Activated T-cell treated with anti-CD3 and anti-CD28 coated beads for 1 hour (primary cell): ENCODE results near the gene ZMYND11.

Experiments used
- DNase-seq: peaks from one replicate; pipeline ENCODE4 v3.0.0-alpha.2; 2020; ENCODE audit warnings: low read depth

The ZMYND11 gene

DNA sequence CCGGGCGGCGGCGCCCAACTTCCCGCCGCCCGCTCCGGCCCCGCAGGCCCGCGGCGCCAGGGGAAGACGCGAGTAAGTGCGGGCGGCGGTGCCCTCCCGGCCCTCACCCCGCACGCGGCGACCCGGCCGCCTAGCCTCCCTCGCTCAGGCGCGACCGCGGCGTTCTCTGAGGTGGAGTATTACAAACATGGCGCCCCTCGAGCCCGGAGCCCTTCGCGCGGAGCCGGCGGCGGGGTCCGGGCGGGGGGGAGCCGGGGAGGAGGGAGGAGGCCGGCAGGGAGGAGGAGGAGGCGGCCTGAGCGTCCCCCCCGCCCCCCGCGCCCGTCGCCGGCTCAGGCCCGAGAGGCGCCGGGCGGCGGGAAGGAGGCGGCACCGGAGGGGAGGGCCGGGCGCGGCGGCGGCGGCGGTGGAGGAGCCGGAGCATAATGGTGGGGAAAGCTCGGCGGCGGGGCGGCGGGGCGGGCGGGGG is at the start of gene ZMYND11:
TSS of gene ZMYND11 (plus strand) at position 324 of the 469 bp plus-strand sequence. CDS start 44,558 bp downstream, outside the sequence.
- peak; percentile 56 for DNase-seq

GRCh38 chr10:86031-86430 is 49.2 kb upstream of the ZMYND11 start:
- no peak for DNase-seq

DNA sequence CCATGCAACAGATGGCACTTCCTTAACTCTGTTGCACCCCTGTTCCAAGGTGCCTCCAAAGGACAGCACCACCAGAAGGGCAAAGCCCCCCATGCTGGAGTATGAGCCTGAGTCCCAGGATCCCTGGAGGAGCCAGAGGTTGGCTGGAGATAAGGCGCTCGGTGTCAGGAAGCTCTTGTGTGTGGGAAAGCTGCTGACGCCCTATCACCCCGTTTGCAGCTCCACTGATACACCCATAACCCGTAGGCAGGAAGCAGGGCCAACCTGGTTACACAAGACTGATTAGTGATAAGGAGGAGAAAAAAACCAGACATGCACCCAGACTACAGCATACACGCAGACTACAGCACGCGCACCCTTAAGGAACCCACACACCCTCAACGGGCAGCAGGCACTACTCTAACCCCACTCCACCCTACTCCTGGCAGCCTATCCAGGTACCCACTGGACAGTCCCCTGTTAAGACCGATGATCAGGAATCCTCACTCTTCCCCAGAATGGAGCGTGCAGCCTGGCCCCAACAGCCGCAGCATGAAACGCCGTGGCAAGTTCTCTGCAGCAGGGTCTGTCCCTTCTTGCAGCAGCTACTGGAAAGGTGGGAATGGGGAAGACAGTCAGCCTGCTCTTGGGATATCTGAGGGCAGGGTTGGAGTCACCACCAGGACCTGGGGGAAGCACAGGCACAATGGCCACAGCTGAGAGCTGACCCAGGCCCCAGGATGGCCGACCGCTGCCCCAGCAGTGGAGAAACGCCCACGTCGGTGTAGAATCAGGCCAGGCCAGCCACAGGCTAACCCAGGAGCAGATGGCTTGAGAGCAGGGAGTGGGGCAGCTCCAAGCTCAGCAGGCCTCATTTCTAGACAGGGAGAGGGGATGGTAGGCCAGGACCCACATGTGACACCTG is 47.8 kb upstream of the ZMYND11 start:
- no peak for DNase-seq

- DNase-seq: no peak
These were observed 47.0 kb upstream of the ZMYND11 start for GRCh38 chr10:88253-88652.

- no peak for DNase-seq
These were observed 46.0 kb upstream of the ZMYND11 start for GRCh38 chr10:89248-89647.

DNA sequence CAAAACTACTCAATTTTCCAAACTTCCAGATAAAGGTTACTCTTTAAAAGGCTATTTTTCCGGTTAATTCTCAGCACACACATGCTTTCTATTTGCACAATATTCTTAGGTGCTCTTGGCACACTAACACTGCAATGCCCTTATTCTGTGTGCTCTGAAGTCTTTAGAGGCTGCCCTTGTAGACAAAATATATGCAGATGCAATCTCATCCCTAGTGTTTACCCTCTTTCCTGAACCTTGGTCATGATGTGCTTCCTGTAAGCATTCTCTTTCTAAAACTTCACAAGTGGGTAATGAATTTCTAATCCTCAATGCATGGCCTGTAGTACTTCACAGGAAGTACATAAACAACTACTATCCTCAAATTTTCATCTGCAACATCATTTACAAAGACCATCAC is 45.1 kb upstream of the ZMYND11 start:
- no peak for DNase-seq

- DNase-seq: no peak
These were observed 43.9 kb upstream of the ZMYND11 start for GRCh38 chr10:91313-91712.

DNA sequence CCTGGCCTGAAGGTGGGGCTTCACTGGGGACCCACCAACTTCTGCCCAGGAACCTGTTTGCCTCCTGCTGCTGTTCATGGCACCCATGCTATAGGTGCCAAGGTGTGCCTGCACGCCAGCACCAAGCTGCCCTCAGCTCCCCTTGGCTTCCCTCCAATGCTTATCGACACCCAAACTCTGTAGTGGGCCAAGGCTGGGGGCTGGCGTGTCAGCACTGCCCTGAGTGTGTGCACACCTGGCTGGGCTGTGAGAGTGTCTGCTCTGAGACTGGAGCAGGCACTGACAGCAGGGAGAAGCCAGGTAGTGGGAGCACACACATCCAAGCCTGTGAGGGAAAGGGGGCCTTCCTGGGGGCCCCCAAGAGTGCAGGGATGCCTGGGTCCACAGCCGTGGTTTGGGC is 43.1 kb upstream of the ZMYND11 start:
- DNase-seq: no peak

- no peak for DNase-seq
These were observed 42.4 kb upstream of the ZMYND11 start for GRCh38 chr10:92846-93245.

DNA sequence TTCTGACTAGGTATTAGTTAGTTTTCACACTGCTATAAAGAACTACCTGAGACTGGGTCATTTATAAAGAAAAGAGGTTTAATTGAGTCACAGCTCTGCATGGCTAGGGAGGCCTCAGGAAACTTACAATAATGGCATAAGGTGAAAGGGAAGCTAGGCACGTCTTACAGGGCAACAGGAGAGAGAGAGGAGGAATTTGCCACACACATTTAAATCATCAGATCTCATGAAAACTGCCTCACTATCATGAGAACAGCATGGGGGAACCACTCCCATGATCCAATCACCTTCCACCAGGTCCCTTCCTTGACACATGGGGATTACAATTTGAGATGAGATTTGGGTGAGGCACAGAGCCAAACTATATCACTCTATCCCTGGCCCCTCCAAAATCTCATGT is 40.6 kb upstream of the ZMYND11 start:
- DNase-seq: no peak

- no peak for DNase-seq
These were observed 39.7 kb upstream of the ZMYND11 start for GRCh38 chr10:95356-96115.

DNA sequence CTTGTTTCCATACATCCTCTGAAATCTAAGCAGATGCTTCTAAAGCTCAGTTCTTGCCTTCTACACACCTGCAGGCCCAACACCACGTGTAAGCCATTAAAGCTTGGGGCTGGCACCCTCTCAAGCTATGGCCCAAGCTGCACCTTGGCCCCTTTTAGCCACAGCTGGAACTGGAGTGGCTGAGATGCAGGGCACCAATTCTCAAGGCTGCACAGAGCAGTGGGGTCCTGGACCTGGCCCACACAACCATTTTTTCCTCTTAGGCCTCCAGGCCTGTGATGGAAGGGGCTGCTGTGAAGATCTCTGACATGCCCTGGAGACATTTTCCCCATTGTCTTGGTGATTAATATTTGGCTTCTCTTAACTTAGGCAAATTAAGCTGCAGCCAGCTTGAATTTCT is 38.8 kb upstream of the ZMYND11 start:
- DNase-seq: no peak

GRCh38 chr10:104416-104815 is 30.8 kb upstream of the ZMYND11 start:
- DNase-seq: no peak

DNA sequence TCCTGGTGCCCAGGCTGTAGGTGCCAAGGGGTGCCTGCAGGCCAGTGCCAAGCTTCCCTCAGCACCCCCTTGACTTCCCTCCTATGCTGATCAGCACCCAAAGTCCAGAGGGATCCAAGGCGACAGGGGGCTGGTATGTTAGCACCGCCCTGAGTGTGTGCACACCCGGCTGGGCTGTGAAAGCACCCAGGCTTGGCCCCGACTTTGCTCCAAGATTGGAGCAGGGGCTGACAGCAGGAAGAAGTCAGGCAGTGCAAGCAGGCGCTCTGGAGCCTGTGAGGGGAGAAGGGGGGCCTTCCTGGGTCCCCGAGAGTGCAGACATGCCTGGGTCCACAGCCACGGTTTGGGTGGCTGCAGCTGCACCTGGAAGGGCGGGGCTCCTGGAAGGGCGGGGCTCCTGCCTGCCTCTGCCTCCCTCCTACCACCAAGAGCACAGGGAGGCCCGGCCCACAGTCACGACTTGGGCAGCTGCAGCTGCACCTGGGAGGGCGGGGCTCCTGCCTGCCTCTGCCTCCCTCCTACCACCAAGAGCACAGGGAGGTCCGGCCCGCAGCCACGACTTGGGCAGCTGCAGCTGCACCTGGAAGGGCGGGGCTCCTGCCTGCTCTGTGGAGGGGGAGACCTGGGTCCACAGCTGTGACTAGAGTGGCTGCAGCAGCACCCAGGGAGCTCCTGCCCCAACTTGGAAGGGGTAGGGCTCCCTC is 30.2 kb upstream of the ZMYND11 start:
- no peak for DNase-seq

DNA sequence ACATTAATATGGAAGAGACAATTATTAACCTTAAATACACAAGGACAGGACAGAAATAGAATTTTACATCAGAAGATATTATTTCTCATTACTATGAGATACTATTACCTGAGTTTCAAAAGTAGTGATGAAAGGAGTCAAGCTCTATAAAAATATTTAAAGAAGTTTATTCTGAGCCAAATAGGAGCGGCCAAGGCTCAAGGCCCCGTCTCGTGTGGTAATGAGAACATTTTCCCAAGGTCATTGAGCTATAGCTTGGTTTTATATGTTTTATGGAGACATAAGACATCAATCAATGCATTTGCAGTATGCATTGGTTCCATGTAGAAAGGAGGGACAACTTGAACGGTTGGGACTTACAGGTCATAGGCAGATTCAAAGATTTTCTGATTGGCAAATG is 29.4 kb upstream of the ZMYND11 start:
- DNase-seq: no peak

GRCh38 chr10:106740-107139 is 28.5 kb upstream of the ZMYND11 start:
- DNase-seq: no peak

DNA sequence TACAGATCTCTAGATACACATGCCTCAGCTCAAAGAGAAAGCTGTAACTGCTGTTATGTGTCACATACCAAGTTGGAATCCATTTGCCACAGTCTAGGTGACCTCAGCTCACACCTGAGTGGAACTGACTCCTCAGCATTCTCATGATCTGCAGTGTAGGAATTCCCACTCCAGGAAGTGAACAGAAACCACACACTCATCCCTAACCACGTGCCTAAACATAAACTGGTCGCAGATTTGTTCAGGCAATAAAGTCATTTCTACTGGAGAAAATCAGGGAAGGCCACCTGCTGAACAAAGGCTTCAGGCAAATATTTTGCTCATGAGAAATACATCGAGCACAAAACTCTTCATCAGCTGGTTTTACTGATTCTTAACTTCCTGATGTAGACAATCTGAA is 23.0 kb upstream of the ZMYND11 start:
- DNase-seq: no peak

GRCh38 chr10:124874-125273 is 10.4 kb upstream of the ZMYND11 start:
- DNase-seq: no peak

DNA sequence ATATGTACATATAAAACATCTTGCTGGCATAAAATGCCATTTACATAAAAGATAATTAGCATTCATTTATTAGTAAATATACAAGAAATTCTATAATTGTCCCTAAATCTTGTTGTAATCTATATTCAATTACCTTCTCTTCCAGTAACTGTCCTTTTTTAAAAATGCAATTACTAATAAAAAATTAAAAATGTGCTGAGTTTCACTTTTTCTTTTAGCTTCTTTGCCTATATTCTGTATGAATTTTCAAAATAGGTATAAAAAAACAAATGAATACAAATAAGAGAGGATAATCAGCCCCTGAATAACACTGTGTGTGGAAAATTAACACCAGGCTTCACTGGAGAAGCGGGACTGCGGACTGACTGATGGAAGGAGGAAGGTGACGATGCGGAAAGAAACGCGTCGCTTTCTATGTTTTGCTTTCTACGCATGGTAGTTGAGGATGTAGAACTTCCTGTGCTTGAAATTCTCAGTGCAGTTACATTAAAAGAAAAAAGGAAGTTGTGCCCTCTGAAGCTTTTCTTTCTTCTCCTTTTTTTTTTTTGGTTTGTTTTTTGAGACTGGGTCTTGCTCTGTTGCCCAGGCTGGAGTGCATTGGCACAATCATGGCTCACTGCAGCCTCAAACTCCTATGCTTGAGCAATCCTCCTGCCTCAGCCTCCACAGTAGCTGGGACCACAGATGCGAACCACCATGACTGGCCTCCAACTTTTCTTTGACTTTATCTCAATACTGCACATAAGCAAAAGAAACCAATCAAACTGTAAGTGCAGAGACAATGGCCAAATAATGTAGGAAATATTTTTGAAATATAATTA is 7.4 kb upstream of the ZMYND11 start:
- DNase-seq: no peak

DNA sequence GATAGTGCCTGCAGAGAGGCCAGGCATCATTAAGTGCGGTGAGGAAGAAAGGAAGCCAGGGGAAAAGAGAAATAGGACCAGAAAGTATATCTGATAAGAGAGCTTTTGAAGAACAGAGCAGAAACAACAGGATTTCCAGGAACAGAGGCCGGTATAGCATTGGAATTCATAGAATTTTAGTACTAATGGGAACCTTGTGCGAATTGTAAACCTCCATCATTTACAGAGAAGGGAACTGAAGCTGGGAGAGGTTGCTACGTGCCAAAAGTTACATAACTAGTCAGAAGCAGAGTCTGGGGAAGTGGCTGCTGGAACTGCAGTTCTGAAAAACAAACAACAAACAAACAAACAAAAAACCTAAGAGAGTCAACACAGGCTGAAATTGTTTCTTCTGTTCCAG is 5.4 kb upstream of the ZMYND11 start:
- DNase-seq: no peak
